Activated CD8-positive, alpha-beta memory T cell treated with anti-CD3 and anti-CD28 coated beads, Interleukin-2, amount 50 U/mL, for 24 hours (primary cell): Measurements from ENCODE around the gene RHO.
"Not testable (repeated sequence)": the region's sequence is repeated elsewhere in the genome, so short reads cannot be mapped to it uniquely, and the experiment has no call there.

ENCODE experiments used
- DNase-seq: peaks from one replicate; pipeline ENCODE4 v3.0.0-alpha.2; 2020; ENCODE audit errors: extremely low read depth

Gene RHO

DNA sequence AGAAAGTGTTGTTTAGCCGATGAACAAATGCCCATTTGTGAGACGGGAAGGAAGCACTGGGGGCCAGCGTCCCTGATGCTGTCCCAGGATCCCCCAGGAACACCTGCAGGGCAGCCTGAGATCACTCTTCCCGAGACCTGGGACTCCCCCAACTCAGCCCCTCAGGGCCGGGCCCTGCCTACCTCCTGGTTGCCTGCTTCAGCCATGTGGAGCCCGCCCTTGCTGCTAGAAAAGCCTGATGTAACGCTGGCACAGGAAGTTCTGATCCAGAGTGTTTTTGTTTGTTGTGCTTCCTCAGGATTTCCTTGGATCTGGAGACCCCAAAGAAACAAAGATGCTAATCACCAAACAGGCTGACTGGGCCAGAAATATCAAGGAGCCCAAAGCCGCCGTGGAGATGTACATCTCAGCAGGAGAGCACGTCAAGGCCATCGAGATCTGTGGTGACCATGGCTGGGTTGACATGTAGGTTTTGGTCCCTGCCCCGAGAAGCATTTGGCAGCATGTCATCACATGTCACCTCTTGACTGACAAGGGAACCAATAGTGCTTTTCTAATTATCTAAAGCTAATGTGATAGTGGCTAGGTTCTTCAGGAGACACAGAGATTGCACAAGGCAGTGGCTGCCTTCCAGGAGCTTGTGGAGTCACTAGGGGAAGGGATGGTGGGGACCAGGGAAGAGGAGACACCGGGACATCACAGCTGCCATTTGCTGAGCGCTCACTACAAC lies 28.7 kb upstream of the RHO start:
- DNase-seq: not testable (repeated sequence)

DNA sequence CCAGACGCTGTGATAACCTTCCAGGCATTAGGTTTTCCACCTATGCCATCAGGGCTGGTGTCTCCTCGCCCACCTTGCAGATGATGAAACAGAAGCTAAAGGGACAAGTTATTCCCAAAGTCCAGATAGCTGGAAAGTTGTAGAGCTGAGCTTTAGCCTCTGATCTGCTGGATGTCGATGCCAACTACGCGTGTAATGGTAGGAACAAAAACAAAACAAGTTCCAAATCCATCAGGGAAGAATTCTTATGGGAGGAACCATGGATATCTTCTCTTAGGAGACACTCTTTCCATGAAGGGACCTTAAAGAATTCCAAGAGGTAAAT lies 28.1 kb upstream of the RHO start:
- DNase-seq: no peak

- DNase-seq: no peak
Measured at GRCh38 chr3:129501630-129502029, 26.8 kb upstream of the RHO start.

DNA sequence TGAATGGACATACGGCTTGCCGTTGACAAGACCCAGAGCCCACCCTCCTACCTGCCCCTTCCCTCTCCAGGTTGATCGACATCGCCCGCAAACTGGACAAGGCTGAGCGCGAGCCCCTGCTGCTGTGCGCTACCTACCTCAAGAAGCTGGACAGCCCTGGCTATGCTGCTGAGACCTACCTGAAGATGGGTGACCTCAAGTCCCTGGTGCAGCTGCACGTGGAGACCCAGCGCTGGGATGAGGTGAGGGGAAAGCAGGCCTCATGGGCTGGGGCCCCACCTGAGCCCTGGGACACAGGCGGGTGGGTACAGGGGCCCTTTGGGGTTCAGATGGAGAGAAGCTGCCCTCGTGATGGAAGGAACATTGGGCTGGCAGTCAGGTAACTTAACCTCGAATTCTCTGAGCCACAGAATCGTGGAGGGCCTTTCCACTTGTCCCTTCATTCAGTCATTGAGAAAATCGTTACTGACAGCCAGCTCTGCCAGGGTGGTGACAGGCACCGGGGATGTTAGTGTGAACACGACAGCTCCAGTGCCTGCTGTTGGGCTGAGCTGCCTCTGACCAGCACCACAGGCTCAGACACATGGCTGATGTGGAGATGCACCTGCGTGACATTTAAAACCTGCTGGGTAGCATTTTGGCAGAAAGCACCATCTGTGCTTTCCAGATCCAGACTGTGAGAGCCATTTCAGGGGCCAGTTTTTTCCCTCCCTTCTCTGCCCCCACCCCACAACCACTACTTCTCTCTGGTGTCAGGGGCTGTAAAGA lies 25.6 kb upstream of the RHO start:
- no peak for DNase-seq

GRCh38 chr3:129503471-129504291 lies 24.8 kb upstream of the RHO start:
- DNase-seq: no peak

GRCh38 chr3:129504471-129505100 lies 23.9 kb upstream of the RHO start:
- no peak for DNase-seq

- no peak for DNase-seq
Measured at GRCh38 chr3:129505341-129505740, 23.1 kb upstream of the RHO start.

GRCh38 chr3:129506231-129506742 lies 22.2 kb upstream of the RHO start:
- no peak for DNase-seq

DNA sequence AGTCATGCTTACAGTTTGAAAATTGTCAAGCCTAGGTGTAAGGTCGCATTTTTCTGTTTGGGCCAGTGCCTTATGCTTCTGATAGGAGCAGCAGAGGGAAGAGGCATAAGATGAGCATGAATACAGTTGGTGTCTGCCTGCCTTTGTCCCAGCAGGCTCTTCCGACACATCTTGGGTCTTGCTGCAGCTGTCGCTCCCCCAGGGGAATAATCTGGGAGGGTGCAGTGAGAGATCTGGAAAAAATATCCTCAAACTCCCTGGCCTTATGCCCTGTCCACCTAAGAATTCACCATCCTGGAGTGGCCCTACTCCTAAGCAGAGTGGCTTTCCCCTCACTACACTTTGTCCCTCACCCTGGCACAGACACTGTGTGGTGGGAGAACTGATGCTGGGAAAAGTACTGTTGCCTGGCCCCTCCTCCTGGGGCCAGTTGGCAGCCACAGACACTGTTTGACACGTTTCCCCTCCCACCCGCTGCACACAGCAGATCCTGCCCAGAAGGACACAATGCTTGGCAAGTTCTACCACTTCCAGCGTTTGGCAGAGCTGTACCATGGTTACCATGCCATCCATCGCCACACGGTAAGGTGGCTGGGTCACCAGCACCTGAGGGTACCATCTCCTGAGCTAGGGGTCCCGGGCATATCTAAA lies 21.1 kb upstream of the RHO start:
- DNase-seq: no peak

DNA sequence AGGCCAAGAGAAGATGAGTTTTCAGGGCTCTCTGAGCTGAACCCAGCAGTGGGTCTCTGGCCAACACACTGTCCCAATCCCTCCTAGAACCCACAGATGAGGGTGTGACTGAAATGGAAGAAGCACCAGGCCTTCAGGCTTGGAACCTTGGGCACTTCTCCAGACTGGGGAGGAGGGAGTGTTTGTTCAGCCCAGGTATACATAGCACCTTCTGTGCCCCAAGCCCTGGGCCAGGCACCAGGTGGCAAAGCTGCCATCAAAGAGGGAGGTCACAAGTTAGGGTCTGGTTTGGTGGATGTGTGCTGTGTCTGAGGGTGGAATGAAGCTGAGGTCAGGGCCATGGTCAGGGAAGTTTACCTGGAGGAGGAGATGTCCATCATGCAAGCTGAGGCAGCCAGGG lies 15.8 kb upstream of the RHO start:
- no peak for DNase-seq

- no peak for DNase-seq
Measured at GRCh38 chr3:129513705-129514104, 14.7 kb upstream of the RHO start.

GRCh38 chr3:129514110-129514509 lies 14.3 kb upstream of the RHO start:
- no peak for DNase-seq

- DNase-seq: no peak
Measured at GRCh38 chr3:129514563-129514962, 13.9 kb upstream of the RHO start.

GRCh38 chr3:129515108-129515820 lies 13.2 kb upstream of the RHO start:
- DNase-seq: not testable (repeated sequence)

DNA sequence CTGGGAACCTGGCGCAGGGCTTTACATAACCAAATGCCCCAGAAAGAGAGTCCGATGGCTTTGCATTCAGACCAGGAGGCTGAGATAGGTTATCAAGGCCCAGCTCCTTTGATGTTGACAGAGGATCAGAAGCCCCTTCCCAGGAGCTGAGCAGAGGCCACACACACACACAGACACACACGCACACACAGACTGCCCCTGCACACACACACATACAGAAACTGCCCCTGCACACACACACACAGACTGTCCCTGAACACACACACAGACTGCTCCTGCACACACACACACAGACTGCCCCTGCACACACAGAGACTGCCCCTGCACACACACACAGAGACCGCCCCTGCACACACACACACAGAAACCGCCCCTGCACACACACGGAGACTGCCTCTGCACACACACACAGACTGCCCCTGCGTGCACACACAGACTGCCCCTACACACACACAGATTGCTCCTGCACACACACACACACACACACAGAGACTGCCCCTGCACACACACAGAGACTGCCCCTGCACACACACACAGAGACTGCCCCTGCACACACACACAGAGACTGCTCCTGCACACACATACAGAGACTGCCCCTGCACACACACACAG lies 12.5 kb upstream of the RHO start:
- DNase-seq: not testable (repeated sequence)

DNA sequence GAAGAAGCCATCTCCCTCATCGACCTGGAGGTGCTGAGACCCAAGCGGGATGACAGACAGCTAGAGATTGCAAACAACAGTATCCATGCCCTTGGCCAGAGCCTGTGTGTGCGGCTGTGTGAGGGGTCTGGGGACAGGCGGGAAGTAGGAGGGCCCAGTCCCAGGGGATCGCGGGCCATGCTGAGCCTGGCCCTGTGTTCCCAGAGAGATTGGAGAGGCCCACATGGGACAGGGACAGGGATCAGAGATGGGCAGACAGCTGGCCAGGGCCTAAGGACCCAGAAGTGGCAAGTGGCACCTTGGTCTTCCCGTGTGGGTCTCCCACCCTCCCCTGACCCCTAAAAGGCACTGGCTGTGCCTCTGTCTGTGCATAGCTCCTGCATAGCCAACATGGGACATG lies 10.9 kb upstream of the RHO start:
- DNase-seq: no peak

DNA sequence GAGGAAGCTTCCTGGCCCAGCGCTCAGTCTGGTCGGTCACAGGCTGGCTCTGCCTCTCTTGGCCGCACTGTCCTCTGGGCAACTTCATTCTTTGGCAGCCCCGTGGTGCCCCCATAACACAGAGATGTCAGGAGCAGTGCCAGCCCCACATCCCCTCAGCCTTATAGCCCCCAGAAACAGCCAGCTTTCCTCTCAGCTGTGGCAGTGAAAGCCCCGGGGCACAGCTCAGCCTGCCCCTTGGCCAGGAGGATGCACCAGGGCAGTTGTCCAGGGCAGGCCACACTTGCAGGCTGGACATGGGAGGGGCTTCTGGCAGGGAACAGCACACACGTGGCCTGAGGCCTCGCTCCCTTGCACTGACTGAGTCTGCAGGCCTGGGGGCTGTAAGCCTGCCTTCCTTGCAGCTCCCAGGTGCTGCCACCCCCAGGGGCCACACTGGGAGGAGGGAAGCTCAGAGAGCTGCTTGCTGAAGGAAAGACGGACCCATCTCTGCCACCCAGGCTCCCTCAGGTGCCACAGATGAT lies 10.3 kb upstream of the RHO start:
- DNase-seq: no peak

DNA sequence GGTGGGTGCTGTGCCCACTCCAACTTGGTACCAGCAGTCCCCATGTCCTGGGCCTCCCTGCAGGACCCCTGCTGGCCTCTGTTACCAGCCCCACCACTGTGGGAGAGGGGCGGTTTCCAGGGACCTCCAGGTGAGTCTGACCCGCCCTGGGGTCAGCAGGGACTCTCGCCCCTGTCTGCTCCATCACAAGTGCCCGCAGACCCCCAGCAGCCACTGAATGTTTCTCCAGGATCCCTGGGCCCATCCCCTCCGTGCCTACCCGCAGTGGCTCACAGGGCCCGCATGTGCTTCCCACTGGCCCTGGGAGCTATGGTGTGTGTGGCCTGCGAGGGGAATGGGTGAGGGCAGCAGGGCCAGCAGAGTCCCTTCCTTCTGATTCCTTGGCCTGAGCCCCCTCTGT lies 9.9 kb upstream of the RHO start:
- no peak for DNase-seq

DNA sequence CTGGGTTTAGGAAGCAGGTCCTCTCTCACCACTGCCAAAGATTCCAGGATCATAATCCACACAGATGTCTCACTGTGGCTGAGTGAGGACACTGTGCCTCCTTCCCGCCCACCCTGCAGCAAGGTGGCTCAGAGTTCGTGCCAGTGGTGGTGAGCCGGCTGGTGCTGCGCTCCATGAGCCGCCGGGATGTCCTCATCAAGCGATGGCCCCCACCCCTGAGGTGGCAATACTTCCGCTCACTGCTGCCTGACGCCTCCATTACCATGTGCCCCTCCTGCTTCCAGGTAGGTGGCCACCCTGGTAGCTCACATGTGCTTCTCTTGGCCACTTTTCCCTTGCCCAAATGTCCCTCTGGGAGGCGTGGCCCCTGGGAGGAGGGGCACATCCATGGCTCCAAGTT lies 9.0 kb upstream of the RHO start:
- DNase-seq: no peak
